GM15510 (cell line): ENCODE results near the gene L3MBTL4.

Experiments used
- POLR2A ChIP-seq: IDR thresholded peaks from 3 replicates; pipeline ENCODE4 v1.6.1; 2011; ENCODE audit warnings: borderline replicate concordance; ENCODE audit not compliant: insufficient read length; ENCODE audit errors: extremely low read depth

L3MBTL4 gene

DNA sequence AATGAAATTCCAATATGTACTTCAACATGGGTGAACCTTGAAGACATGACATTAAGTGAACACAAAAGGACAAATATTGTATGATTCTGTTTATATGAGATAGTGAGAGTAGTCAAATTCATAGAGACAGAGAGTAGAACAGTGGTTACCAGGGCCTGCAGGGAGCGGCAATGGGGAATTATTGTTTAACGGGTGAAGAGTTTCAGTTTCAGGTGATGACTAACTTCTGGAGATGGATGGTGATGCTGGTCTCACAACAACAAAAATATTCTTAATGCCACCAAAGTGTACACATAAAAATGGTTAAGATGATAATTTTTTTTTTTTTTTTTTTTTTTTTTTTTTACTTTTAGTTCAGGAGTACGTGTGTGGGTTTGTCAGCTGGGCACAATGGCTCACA, 410.0 kb downstream of the L3MBTL4 start:
- no peak for TF ChIP-seq POLR2A

DNA sequence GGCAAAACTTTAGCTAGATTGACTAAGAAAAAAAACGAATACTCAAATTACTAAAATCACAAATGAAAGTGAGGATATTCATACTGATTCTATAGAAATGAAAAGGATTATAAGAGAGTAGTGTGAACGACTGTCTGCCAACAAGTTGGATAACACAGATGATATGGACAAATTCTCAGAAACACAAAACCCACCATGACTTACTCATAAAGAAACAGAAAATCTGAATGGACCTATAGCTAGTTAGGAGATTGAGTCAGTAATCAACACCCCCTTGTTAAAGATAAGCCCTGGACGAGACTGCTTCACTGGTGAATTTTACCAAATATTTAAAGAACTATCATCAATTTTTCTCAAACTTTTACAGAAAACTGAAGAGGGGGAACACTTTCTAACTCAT, 410.6 kb downstream of the L3MBTL4 start:
- no peak for TF ChIP-seq POLR2A

- TF ChIP-seq POLR2A: no peak
These were observed 412.8 kb downstream of the L3MBTL4 start for GRCh38 chr18:6001867-6002266.

GRCh38 chr18:5998907-5999306, 415.8 kb downstream of the L3MBTL4 start:
- no peak for TF ChIP-seq POLR2A

DNA sequence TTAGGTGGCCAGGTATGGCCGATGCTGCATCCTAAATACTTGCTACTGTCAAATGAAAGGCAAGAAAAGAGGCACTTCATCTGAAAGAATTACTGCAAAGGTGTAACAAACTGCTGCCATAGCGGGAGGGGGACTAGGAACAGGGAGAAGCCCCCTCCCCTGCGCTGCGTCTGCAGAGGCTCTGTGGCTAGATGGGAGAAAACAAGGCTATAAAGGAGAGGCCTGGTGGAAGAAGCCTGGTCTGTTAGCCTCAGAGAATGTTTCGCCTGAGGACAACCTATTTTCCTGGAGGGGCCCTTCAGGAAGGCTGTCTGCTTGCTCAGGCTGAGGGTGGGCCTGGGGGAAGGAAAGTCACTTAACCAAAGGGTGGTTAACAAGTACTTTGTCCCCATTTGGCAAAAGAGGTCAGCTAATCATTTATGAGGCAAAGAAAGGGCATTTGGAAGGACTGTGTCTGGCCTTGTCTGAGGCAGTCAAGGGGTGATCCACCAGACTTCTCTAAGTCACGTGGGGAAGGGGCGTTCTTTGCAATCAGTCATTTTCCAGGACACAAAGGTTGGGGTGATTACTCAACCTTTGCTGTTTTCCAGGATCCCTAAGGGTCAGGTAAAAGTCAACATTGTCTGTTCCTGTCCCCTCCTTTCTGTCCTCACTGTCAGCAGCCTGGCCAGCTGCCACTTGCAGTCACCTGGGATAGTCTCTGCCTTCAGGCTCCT, 416.4 kb downstream of the L3MBTL4 start:
- no peak for TF ChIP-seq POLR2A

DNA sequence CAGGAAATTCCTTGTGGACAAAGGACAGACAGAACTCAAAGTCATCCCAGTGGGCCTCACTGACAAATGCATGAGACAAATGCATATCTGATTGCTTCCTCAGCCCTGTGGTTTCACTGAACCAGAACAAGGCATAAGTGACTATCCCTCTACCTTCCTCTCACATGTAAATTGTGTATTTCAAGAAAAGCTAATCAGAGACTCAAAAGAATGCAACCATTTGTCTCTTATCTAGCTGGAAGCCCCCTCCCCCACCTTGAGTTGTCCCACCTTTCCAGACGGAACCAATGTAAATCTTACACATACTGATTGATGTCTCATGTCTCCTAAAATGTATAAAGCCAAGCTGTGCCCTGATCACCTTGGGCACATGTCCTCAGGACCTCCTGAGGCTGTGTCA, 417.4 kb downstream of the L3MBTL4 start:
- no peak for TF ChIP-seq POLR2A

- no peak for TF ChIP-seq POLR2A
These were observed 419.1 kb downstream of the L3MBTL4 start for GRCh38 chr18:5995626-5996025.

- no peak for TF ChIP-seq POLR2A
These were observed 420.8 kb downstream of the L3MBTL4 start for GRCh38 chr18:5993938-5994337.

DNA sequence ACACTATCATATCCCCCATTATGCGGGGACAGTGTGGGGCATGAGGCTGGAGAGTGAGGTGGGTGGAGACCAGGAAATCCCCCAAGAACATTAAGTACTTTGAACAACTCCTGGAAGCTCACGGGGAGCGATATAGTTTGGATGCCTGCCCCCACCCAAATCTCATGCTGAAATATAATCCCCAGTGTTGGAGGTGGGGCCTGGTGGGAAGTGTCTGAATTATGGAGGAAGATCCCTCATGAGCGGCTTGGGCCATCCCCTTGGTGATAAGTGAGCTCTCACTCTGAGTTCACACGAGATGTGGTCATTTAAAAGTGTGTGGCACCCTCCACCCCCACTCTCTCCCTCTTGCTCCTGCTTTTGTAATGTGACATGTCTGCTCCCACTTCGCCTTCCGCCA, 422.3 kb downstream of the L3MBTL4 start:
- TF ChIP-seq POLR2A: no peak

- TF ChIP-seq POLR2A: no peak
These were observed 427.5 kb downstream of the L3MBTL4 start for GRCh38 chr18:5987249-5987648.

- TF ChIP-seq POLR2A: no peak
These were observed 428.3 kb downstream of the L3MBTL4 start for GRCh38 chr18:5986257-5986931.

GRCh38 chr18:5984245-5984644, 430.5 kb downstream of the L3MBTL4 start:
- no peak for TF ChIP-seq POLR2A

DNA sequence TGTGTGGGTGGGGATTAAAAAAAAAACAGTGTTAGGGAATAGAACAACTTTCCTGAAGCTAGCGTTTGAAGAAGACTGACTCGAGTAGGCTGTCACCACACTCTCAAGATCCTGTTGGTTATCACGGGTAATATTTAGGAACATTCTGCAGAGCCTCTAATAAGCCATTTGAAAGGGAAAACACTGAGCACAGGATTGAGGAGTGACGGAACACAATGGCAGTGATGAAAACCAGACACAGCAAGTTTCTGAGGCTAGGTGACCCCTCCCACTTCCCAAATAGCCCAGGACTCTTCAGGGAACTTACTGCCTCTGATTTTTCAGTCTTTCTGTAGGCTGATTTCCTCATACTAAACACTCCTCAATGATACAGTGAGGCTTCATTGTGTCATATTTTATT, 431.2 kb downstream of the L3MBTL4 start:
- no peak for TF ChIP-seq POLR2A

DNA sequence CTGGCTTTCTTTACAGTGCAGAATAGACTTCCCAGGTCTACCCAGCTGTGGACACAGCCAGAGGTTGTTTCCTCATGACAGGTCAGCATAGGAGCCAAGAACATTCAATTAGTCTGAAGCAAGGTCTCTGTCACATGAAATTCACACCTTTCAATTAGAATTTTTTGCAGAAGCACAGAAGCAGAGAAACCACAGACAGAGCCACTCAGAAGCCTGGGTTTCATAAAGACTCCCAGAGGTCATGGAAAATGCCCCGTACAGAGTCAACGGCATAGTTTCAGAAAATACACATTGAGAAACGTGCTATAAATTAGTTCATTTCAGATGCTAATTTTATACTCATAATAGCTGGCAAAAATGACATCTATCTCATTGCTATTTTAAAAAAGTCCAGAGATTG, 432.4 kb downstream of the L3MBTL4 start:
- no peak for TF ChIP-seq POLR2A

GRCh38 chr18:5980721-5981120, 434.0 kb downstream of the L3MBTL4 start:
- TF ChIP-seq POLR2A: no peak

GRCh38 chr18:5979971-5980457, 434.7 kb downstream of the L3MBTL4 start:
- TF ChIP-seq POLR2A: no peak
